ENCODE results near the gene UBE2R2.
"Not testable (repeated sequence)": the region's sequence is repeated elsewhere in the genome, so short reads cannot be mapped to it uniquely, and the experiment has no call there.

UBE2R2 gene, protein sequence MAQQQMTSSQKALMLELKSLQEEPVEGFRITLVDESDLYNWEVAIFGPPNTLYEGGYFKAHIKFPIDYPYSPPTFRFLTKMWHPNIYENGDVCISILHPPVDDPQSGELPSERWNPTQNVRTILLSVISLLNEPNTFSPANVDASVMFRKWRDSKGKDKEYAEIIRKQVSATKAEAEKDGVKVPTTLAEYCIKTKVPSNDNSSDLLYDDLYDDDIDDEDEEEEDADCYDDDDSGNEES

DNA sequence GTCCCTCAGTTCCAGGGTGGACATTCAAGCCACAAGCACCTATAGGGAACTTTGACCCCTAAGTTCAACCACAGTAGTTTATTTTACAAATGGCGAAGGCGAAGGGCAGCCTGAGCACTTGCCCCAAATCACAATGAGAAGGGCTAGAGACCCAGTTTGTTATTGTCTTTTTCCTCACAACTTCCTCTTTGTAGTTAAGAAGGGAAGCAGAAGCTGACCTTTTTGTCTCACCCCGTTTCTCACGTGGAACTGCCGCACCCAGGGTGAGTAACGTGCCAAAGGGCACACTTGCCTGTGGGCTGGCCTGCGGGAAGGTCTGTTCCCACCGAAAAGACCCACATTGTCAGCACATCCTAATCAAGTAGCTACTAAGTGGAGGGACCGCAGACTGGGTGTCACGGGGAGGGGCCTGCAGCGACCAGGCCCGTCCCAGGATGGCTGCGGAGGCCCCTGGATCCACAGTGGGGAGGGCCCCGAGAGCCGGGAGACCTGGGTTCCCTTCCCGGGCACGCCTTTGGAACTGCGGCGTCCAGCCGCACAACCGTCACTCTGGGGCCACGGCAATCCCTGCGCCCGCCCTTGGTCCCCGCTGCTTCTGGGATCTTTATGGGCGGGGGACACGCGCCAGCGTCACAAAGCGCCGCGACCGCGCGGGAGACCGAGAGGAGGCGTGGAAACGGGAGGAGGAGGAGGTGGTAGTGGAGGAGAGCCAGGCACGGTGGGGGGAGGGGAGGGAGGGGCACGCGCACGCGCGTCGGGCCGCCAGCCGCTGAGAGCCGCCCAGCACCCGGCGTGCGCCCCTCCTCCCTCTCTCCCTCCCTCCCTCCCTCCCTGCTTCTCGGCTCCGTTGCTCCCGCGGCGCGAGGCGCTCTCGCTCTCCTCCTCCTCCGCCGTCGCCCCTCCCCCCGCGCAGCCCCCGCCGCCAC, at the start of gene UBE2R2:
UBE2R2 (plus strand) TSS at position 834 of the 926 bp plus-strand sequence. CDS start 598 bp downstream, outside the sequence.
- peak; percentile 51 for DNase-seq

DNA sequence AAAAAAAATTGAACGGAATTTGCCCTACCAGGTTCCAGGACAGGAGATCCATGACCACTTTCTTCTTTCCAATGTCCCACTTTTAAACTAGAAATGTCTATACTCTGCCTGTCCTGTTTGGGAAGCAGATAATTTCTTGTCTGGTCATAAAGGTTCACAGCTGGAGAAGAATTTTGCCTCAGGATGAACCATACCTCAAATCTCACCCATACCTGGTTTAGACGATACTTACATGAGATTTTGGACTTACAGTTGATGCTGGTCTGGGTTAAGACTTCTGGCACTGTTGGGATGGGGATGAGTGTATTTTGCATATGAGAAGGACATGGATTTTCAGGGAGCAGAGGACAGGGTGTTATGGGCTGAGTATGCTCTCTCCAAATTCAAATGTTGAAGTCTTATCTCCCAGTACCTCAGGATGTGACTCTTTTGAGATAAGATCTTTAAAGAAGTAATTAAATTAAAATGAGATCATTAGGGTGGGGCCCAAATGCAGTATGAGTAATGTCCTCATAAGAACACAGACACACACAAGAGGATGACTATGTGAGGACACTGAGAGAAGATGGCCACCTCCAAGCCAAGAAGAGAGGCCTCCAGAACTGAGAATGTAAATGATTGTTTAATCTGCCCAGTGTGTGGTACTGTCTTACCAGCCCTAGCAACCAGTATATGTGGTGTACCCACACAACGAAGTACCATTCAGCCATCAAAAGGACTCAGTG, 46.6 kb upstream of the UBE2R2 start:
- DNase-seq: not testable (repeated sequence)

DNA sequence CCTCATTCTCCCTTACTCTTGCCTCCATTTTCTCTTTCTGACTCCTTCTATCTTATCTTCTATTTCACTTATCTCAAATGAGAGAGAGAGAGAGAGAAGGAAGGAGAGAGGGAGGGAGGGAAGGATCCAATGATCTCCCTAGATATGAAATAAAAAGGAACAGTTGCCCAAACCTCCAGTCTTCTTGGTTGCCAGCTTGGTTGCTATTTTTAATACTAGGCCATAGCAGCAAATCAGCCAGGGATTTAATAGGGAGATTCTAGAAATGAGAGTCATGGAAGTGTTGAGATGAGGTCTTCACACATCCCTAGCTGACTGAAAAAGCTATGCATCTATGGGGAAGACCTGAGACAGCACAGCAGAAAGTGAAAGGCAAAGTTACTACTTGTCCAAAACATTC, 43.8 kb upstream of the UBE2R2 start:
- not testable (repeated sequence) for DNase-seq

DNA sequence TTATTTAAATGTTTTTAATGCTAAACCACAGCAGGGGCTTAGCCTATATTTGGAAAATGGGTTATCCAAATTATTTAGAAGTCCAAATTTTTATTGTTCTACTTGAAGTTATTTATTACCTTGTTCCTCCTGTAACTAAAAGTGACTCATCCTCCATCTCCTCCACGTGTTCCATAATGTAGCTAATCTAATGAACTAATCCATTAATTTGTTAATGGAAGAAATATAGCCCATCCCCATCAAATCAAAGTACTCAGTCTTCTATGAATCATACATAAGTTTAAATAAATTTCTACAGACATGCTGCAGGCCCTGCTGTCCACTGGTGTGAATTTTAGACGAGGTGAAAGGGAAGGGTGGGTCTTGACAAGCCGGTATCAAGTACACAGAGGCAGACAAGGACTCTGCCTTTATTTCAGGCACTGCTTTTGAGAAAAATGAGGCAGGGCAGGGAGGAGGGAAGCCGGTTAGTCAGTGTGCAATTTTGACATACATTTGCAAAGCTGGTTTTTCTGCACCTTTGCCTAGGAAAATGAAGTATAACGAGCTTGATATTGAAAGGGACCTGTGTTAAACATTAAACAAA, 42.8 kb upstream of the UBE2R2 start:
- DNase-seq: not testable (repeated sequence)

DNA sequence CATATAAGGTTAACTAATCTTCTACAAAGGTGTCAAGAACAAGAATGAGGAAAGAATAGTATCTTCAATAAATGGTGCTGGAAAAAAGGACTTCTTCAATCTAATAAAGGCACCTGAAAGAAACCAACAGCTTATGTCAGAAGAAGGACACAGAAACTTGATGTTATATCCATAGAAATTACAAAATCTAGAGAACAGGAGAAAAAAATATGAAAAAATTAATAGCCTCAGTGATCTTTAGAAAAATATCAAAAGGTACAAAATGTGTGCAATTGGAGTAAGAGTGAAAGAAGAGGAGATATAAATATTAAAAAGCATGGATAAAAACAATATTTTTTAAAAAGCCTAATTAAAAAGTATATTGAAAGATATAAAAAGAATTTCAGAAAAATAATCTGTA, 40.4 kb upstream of the UBE2R2 start:
- no peak for DNase-seq

DNA sequence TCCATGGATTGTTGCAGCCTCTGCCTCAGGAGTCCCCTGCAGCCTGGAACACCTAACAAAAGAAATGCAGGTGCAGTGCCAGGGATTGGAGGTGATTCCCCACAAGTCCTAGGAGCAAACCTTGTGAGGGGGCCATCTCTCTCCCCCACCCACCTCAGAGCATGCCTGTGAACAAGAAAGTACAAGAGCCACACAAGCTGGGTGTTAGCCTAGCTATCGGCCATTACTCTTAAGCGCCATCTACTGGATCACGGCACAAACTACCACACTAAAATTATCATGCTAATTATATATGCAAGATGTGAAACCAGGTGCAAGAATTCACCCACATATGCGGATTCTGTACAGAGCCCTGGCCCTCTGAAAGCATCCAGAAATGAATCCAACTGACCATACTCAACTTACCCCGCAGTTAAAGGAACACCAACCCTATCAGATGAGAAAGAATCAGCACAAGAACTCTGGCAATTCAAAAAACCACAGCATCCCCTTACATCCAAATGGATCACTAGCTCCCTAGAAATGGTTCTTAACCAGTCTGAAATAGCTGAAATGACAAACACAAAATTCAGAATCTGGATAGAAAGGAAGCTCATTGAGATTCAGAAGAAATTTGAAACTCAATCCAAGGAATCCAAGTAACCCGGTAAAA, 38.1 kb upstream of the UBE2R2 start:
- no peak for DNase-seq

DNA sequence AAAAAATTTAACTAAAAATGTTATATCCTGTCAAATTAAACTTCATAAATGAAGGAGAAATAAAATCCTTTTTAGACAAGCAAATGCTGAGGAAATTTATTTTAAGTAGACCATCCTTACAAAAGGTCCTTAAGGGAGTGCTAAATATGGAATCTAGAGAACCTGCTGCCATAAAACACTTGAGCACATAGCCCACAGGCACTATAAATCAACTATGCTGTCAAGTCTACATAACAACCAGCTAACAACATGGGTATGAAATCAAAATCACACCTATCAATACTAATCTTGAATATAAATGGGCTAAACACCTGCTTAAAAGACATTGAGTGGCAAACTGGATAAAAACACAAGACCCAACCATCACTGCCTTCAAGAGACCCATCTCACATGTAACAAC, 36.7 kb upstream of the UBE2R2 start:
- no peak for DNase-seq

DNA sequence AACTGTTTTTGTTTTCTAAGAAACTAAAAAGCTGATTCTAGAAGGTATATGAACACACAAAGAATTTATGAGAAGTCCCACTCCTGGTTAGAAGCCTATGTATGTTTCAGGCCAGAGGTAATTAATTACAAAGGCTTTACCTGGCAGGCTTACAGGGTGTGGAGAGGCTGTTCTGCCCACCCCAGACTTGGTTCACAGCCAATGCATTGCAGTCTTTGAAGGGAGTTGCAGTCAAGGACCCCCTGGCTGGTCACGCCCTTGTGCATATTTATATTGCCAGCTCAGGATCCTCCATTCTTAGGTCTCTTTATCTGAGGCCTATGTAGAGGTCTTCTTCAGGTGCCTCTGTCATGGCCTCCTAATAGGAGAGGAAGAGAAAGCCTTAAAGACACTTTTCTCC, 35.2 kb upstream of the UBE2R2 start:
- DNase-seq: no peak

DNA sequence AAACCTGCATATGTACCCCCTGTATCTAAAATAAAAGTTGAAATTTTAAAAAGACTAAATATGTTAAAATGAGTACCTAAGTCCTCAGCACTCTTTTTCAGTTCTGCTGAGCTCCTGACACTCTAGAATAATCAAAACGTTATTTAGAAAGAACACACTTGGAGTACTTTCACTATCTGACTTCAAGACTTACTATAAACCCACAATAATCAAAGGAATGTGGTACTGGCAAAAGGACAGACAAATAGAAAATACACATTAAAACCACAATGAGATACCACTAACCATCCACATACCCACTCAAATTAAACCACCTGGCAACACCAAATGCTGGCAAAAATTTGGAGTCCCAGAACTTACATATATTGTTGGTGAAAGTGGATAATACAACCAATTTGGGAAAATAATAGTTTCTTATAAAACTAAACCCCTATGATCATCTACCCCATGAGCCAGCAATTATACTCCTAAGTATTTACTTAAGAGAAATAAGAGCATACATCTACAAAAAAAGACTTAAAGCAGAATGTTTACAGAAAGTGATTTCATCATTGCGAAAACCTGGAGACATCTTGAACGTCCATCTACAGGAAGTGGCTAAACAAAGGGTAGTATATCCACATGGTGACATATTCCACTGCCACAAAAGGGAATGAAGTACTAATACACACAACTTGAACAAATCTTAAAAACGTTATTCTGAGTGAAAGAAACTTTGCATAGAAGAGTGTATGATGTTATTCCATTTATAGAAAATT, 34.4 kb upstream of the UBE2R2 start:
- DNase-seq: no peak

DNA sequence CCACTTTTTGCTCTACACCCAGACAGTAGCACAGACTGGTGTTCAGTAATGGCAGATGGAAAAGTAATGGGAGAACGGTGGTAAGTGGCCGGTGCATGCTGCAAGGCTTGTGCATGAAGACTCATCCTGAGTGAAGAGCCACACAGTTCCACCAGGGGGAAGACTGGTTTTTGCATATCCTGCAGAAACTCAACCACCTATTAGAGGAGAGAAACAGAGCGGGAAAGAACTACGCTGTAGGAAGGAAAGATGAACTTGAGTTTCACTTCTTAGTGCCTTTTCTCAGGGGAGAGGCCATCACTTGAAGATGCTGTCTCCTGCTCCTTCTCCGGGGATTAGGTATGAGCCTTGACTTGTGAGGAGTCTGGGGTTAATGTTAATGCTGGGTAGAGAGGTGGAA, 31.0 kb upstream of the UBE2R2 start:
- no peak for DNase-seq

DNA sequence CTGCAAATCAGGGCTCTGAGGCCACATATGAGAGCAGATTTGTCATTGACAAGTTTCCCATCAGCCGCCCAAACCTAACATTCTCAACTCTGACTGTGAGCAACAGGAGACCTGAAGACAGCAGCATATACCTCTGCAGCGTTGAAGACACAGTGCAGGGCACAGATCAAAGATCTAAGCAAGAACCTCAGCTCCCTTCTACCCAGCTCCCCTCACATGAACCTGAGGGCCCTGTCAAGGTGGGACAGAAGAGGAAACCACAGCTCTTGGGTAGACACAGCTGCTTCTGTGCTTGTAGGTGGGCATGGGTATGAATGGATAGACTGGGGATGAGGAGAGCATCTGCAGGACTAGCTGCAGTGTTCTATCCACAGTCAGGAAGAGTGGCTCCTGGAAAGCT, 30.3 kb upstream of the UBE2R2 start:
- no peak for DNase-seq

DNA sequence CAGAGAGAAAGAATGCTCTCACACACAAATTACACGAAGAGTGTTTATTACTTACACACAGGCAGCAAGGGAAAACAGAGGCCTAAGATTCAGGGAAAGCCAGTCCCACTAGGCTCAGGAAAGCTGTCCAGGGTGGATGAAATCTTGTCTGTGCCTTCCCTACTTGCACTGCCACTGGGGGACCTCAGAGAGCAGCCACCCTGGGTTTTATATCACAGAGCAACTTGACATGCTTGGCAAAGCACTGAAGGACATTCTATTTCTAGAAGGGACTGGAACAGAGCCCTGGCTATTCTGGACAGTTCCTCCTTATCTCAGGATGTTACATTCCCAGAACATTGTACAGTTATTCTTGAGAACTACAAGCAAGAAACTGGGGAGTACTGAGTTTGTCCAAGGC, 29.1 kb upstream of the UBE2R2 start:
- no peak for DNase-seq

DNA sequence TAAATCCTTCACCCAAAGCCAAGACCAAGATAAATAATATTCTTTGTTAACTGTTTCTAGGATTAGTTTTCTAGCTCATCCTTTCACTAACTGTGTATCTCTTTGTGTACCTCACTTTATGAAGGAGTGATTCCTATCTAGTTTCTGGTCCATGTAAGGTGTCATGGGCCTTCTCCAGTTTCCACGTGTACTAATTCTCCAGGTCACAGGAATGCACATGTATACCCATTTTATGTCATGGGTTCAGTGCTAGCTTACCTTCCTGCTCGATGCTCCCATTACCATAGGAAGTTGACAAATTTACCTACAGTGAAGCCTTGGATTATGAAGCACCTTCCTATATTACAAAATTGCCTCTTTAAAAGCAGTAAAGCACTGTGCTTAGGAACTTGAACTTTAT, 27.5 kb upstream of the UBE2R2 start:
- DNase-seq: not testable (repeated sequence)

DNA sequence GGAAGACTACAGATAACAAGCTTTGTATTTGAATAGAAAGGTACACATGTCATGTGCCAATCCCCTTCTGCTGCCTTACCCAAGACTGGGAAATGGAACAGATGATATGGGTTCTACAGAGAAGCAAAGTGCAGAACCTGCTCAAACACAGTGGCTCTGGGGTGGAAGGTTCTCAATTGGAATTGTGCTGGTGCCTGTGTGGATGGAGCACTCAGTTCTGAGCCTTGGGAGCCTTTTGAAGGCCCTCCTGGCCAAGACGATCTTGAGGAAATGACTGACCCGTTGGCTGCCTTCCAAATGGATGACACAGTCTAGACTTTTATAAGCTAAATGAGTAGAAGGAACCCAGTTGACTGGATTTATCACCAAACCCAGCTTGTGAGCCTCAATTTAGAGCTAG, 25.8 kb upstream of the UBE2R2 start:
- no peak for DNase-seq

DNA sequence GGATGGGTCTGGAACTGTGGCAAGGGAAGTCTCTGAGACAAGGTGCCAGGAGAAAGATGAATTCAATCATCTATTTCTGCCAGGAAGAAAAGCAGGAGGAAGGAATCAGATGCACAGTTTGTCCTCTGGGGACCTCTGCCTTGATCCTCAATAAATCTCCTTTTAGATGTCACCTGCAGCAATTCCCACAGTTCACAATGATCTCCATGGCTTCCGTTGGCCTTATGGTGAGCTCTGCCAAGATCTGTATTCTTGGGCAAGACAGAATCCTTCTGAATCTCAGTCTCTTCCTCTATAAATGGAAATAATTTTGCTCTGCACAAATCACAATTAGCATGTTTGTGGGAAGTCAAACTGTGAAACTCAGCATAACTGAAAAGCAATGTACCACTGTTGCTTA, 23.5 kb upstream of the UBE2R2 start:
- not testable (repeated sequence) for DNase-seq

DNA sequence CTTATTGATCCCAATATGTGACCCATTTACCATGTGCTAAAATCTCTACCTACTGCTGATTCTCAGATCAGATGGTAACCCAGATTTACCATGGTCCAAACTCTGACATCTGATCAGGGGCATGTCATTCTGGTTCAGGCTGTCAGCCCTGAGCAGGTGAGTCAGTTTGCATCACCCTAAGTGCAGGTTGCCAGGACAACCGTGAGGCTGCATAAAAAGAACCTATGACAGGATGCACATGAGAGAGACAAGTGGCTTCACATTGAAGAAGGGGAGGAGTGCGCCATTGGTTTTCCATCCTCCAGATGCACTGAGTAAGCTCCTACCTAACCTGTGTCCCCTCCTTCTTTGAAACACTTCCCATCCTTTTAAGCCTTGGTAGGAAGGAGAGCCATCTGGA, 22.4 kb upstream of the UBE2R2 start:
- no peak for DNase-seq

DNA sequence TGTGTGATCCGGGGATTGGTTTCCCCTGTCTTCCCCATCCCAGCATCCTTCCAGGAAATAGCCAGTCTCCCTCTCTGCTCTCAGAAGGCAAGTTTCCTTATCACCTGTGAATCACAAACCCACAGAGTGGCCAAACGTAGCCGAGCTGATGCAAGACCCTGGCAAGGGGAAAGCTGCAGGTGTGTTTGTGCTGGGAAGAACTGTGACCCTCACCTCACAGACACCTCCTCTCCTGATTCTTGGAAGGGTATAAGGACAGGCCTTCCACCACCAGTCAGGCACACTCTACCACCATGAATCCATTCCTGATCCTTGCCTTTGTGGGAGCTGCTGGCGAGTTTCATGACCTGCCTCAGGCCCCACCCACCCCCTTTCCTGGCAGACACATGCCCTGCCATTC, 21.7 kb upstream of the UBE2R2 start, which contains the start of gene PRSS3:
PRSS3 (plus strand) TSS at position 281 of the 400 bp plus-strand sequence; CDS start at position 294, 13 bp downstream.
- no peak for DNase-seq

DNA sequence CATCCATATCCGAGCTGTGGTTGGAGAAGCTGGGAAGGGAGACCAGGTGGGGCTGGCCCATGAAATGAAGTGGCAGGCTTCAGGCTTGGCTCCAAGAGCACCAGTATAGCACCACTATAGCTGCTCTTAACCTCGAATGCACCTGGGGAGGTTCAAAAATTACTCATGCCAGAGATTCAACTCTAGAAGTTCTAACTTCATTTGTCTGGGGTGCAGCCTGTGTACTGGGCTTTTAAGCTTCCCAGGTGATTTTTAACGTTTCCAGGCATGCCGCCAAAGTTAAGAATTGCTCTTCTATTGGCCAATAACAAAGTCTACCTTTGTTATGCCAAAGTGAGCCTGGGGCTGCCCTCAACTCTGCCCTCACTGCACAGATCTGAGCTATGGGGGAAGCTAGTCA, 21.1 kb upstream of the UBE2R2 start:
- no peak for DNase-seq

DNA sequence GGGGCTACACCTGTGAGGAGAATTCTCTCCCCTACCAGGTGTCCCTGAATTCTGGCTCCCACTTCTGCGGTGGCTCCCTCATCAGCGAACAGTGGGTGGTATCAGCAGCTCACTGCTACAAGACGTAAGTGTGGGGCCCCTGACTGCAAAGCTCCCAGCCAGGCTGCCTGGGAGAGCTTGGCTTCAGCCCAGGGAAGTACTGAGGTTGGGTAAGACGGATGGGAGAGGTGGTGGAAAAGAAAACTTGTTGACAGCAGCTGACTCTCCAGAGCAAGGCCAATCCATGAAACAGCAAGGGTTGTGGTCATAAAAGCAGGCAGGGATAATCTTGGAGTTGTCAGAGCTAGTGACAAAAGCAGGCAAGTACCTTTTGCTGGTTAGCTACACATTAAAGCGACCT, 20.3 kb upstream of the UBE2R2 start:
- not testable (repeated sequence) for DNase-seq

DNA sequence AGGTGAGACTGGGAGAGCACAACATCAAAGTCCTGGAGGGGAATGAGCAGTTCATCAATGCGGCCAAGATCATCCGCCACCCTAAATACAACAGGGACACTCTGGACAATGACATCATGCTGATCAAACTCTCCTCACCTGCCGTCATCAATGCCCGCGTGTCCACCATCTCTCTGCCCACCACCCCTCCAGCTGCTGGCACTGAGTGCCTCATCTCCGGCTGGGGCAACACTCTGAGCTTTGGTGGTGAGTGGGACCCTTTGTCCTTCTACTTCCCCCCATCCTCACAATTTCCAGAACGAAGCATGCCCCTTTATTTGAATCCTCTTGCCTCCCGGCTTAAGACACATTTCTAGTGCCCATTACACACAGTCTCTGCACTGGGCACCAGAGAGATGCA, 19.1 kb upstream of the UBE2R2 start:
- no peak for DNase-seq

DNA sequence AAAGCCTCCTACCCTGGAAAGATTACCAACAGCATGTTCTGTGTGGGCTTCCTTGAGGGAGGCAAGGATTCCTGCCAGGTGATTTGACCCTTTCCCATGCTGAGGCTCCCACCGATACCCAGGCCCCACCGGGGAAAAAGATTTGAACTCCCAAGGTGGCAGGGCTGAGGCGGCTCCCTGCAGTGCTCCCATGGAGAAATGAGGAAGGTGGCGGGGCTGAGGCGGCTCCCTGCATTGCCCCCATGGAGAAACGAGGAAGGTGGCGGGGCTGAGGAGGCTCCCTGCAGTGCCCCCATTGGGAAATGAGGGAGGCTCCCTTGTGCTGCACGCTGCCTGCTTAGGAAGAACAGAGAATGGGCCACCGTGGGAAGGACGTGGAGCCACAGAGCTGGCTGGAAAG, 18.4 kb upstream of the UBE2R2 start:
- DNase-seq: no peak
